GM12878 (cell line): ENCODE results near the gene MDN1. TPM values are rescaled to one million over a fixed set of nuclear protein-coding genes. Genes with fewer than 3 reads are reported as not detected.

Source experiments
- ATAC-seq: fragments of 200-7000 bp; cut with Tn5 transposase; 3 replicates; pipeline ENCODE4 v1.9.1; 2020; ENCODE audit warnings: mild to moderate bottlenecking, moderate library complexity
- BruUV-seq: library from RNA; stranded (reverse); fragments of 400-500 nt; replicated peaks from 2 replicates; lab custom pipeline; 2021; lab: Mats Ljungman, UMichigan
- CTCF ChIA-PET: fragments of 300-600 bp; sonication (Branson Sonifier 250); formaldehyde crosslinking; extraction: SDS; loops from one replicate; lab custom pipeline; 2021; ENCODE audit warnings: inconsistent platforms; lab: Yijun Ruan, JAX
- POLR2A ChIA-PET: fragments of 350-600 bp; formaldehyde crosslinking; extraction: SDS; loops from one replicate; lab custom pipeline; 2021; ENCODE audit warnings: inconsistent platforms; lab: Charles Lee
- RAD21 ChIA-PET: fragments of 300-600 bp; sonication (Branson Sonifier 250); formaldehyde crosslinking; loops from one replicate; lab custom pipeline; 2023; ENCODE audit warnings: antibody characterized with exemption; ENCODE audit not compliant: unreplicated experiment; lab: Charles Lee
- SMC1A ChIA-PET: fragments of 300-600 bp; sonication (Branson Sonifier 250); formaldehyde crosslinking; loops from one replicate; lab custom pipeline; 2023; ENCODE audit not compliant: unreplicated experiment, uncharacterized antibody; lab: Charles Lee
- DNase-seq: peaks from one replicate; pipeline ENCODE4 v3.0.0-alpha.2; 2011; ENCODE audit warnings: low read depth, low spot score
- FAIRE-seq: peaks from 3 replicates; lab custom pipeline; 2011; peaks lifted over from hg19 to GRCh38; lab: Jason Lieb, UNC
- H2AFZ ChIP-seq: 2 replicates; pipeline ENCODE4 v1.6.0; 2011; ENCODE audit warnings: low read depth, low read length, control low read depth; ENCODE audit not compliant: control insufficient read depth
- H3K27ac ChIP-seq: 2 replicates; pipeline ENCODE4 v1.5.1; 2011; ENCODE audit warnings: control low read depth; ENCODE audit not compliant: control insufficient read depth, insufficient read depth
- H3K27me3 ChIP-seq, 2 experiments: replicated peaks in 1 of 2; 2 replicates each; pipeline versions ENCODE4 v1.6.0 to v1.6.1; 2011; ENCODE audit warnings: low read length in 1 of 2; ENCODE audit not compliant: control insufficient read depth in 2 of 2, insufficient read depth in 2 of 2
- H3K36me3 ChIP-seq, 2 experiments: 2 replicates each; pipeline ENCODE4 v1.5.1; 2011; ENCODE audit warnings: low read length in 1 of 2; ENCODE audit not compliant: control insufficient read depth in 2 of 2, insufficient read depth in 2 of 2
- H3K4me1 ChIP-seq: 2 replicates; pipeline ENCODE4 v1.6.1; 2011; ENCODE audit warnings: mild to moderate bottlenecking, low read length, moderate library complexity, mixed read lengths; ENCODE audit not compliant: control insufficient read depth, insufficient read depth
- H3K4me2 ChIP-seq: 2 replicates; pipeline ENCODE4 v1.6.0; 2011; ENCODE audit warnings: control low read depth; ENCODE audit not compliant: control insufficient read depth, insufficient read depth
- H3K4me3 ChIP-seq: fragments of 200-600 bp; sonication (generic); 2 replicates; pipeline ENCODE4 v1.5.1; 2016
- H3K79me2 ChIP-seq: 2 replicates; pipeline ENCODE4 v1.6.0; 2011; ENCODE audit warnings: low read length; ENCODE audit not compliant: control insufficient read depth, insufficient read depth
- H3K9ac ChIP-seq: 2 replicates; pipeline ENCODE4 v1.8.0; 2011; ENCODE audit warnings: low read length, control low read depth, mixed read lengths; ENCODE audit not compliant: control insufficient read depth, insufficient read depth
- H3K9me3 ChIP-seq: replicated peaks from 3 replicates; pipeline ENCODE4 v1.5.1; 2011; ENCODE audit warnings: mild to moderate bottlenecking, low read length; ENCODE audit not compliant: control insufficient read depth, insufficient read depth
- H4K20me1 ChIP-seq: 2 replicates; pipeline ENCODE4 v1.6.0; 2011; ENCODE audit not compliant: control insufficient read depth, insufficient read depth
- BACH1 ChIP-seq: fragments of 450-650 bp; IDR thresholded peaks from 2 replicates; pipeline ENCODE4 v1.6.1; 2017; ENCODE audit warnings: mild to moderate bottlenecking, borderline replicate concordance
- CREB1 ChIP-seq: IDR thresholded peaks from 2 replicates; pipeline ENCODE4 v1.6.1; 2012; ENCODE audit warnings: low read depth, mild to moderate bottlenecking, inconsistent platforms
- EED ChIP-seq: sonication (generic); IDR thresholded peaks from 2 replicates; pipeline ENCODE4 v1.6.1; 2016; ENCODE audit warnings: antibody characterized with exemption, low read depth
- EGR1 ChIP-seq, 2 experiments: IDR thresholded peaks; 1 replicate in 1 of 2; 2 replicates in 1 of 2; pipeline ENCODE4 v1.6.1; 2011 to 2012; ENCODE audit warnings: low read depth in 2 of 2, low read length in 2 of 2, borderline replicate concordance in 1 of 2, mild to moderate bottlenecking in 1 of 2, moderate library complexity in 1 of 2
- EZH2 ChIP-seq: IDR thresholded peaks from 2 replicates; pipeline ENCODE4 v1.6.1; 2012; ENCODE audit warnings: low read depth, mild to moderate bottlenecking, control low read depth, inconsistent platforms, low read length, borderline replicate concordance; ENCODE audit not compliant: control insufficient read depth
- FOS ChIP-seq: IDR thresholded peaks from 3 replicates; pipeline ENCODE4 v1.6.1; 2011; ENCODE audit warnings: borderline replicate concordance; ENCODE audit not compliant: insufficient read length; ENCODE audit errors: extremely low read depth
- HDAC2 ChIP-seq: fragments of 200-600 bp; sonication (generic); IDR thresholded peaks from 2 replicates; pipeline ENCODE4 v1.6.1; 2017
- HDAC6 ChIP-seq: fragments of 200-600 bp; sonication (generic); IDR thresholded peaks from one replicate; pipeline ENCODE4 v1.8.0; 2017; ENCODE audit warnings: antibody characterized with exemption; ENCODE audit not compliant: unreplicated experiment
- KDM1A ChIP-seq: fragments of 200-600 bp; sonication (generic); IDR thresholded peaks from 2 replicates; pipeline ENCODE4 v1.6.1; 2016; ENCODE audit warnings: borderline replicate concordance
- LARP7 ChIP-seq: fragments of 450-650 bp; IDR thresholded peaks from 2 replicates; pipeline ENCODE4 v1.6.1; 2017; ENCODE audit warnings: mild to moderate bottlenecking
- MEF2A ChIP-seq: IDR thresholded peaks from 2 replicates; pipeline ENCODE4 v1.6.1; 2011; ENCODE audit warnings: low read depth, mild to moderate bottlenecking, low read length, moderate library complexity; ENCODE audit not compliant: insufficient read depth
- NR2C2 ChIP-seq: IDR thresholded peaks from 2 replicates; pipeline ENCODE4 v1.6.1; 2011; ENCODE audit warnings: borderline replicate concordance, low read depth; ENCODE audit not compliant: control insufficient read depth, insufficient read length
- PAX5 ChIP-seq: IDR thresholded peaks from 2 replicates; pipeline ENCODE4 v1.6.1; 2011; ENCODE audit warnings: low read depth, low read length, borderline replicate concordance
- POLR2AphosphoS2 ChIP-seq: IDR thresholded peaks from 2 replicates; pipeline ENCODE4 v1.6.1; 2011; ENCODE audit warnings: low read depth, mild to moderate bottlenecking, low read length, improper control_type of control experiment, moderate library complexity
- RAD21 ChIP-seq: IDR thresholded peaks from 2 replicates; pipeline ENCODE4 v1.6.1; 2011; ENCODE audit warnings: mild to moderate bottlenecking, low read depth, low read length, moderate library complexity; ENCODE audit not compliant: insufficient read depth
- SMAD5 ChIP-seq: IDR thresholded peaks from 2 replicates; pipeline ENCODE4 v1.6.1; 2016; ENCODE audit warnings: antibody characterized with exemption, low read depth
- SMARCA5 ChIP-seq: fragments of 450-650 bp; IDR thresholded peaks from 2 replicates; pipeline ENCODE4 v1.6.1; 2017; ENCODE audit warnings: mild to moderate bottlenecking
- WGBS: methylation state at CpG from one replicate; pipeline ENCODE4 v1.1.6; 2016; ENCODE audit warnings: low lambda C conversion rate; ENCODE audit not compliant: insufficient replicate concordance, insufficient coverage; ENCODE audit errors: missing lambda C conversion rate; 5-methylcytosine and 5-hydroxymethylcytosine counted together
- in situ Hi-C: fragments of 300-500 bp; cut with MboI; formaldehyde crosslinking; loops from 9 replicates; pipeline ENCODE4 v1.14.3; 2018; ENCODE audit warnings: mixed read lengths
- intact Hi-C: fragments of 100-400 bp; cut with micrococcal nuclease; formaldehyde crosslinking; loops from one replicate; pipeline ENCODE4 v1.14.2; 2022; ENCODE audit not compliant: unreplicated experiment
- polyA plus RNA-seq, 11 experiments: library from polyadenylated mRNA; depleted of rRNA in 4 of 11; unstranded in 6 of 11; stranded (reverse) in 5 of 11; fragments of >200 nt; fragmentation: Nextera tagmentation in 4 of 11; fragmentation: Illumina TruSeq in 1 of 11; extraction: Ambion mirVana in 4 of 11; extraction: Trizol in 1 of 11; gene quantifications; 1 replicate in 1 of 11; 2 replicates in 10 of 11; pipeline versions ENCODE4 v1.2.1 to v1.2.3, GENCODE V29; 2011 to 2016; ENCODE audit warnings: inconsistent platforms in 2 of 11, missing spikeins in 2 of 11, low read depth in 1 of 11
- total RNA-seq, 4 experiments: library from RNA; depleted of rRNA in 3 of 4; stranded (reverse); fragments of >200 nt in 3 of 4; fragmentation: Illumina TruSeq in 1 of 4; extraction: Trizol in 1 of 4; gene quantifications; 2 replicates each; pipeline versions ENCODE4 v1.2.1 to v1.2.3, GENCODE V29; 2013 to 2021
- TF ChIP-seq, protein P1 (sequence below): IDR thresholded peaks from 2 replicates; pipeline ENCODE4 v1.6.1; 2011; ENCODE audit warnings: low read depth, low read length, improper control_type of control experiment, borderline replicate concordance
- TF ChIP-seq, protein P2 (sequence below): fragments of 150-350 bp; IDR thresholded peaks from 2 replicates; pipeline ENCODE4 v1.6.1; 2016; ENCODE audit warnings: low read depth, low read length

MDN1 gene
- total and polyA plus RNA-seq, 10 of the 15 experiments (the other 5 are each of a cell fraction or from before 2014, with no cell fraction given): 14.3 to 50.1 (median 22.1) TPM

DNA sequence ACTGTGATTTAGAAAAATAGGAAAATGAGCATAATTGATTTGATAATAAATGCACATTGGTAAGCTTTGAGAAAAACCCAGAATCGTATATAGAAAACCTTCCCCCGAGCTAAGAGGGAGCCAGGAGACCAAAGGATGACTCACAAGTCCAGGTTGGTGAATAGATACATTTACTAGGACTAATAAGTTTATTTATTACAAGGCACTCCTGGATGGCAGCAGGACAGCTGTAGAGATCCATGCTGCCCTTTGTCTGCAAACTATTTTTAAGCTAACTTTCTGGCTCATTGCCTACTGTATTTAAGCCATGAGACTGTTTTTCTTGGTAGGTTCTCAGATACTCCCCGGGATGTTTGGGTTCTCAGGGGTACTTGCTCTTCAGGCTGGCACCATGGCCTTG is 23.5 kb upstream of the MDN1 start:
- 100% methylated on average over 3 of the region's 3 CpGs for WGBS
- Histone ChIP-seq H3K9me3 (no peaks in the 10 kb centered on the region), H4K20me1 (no peaks in the 10 kb centered on the region), H2AFZ (no peak overlapping the region), H3K4me1 (no peaks in the 10 kb centered on the region), H3K27me3 (no peaks in the 10 kb centered on the region), H3K4me2 (no peak overlapping the region), H3K4me3 (no peak overlapping the region), H3K79me2 (peaks cover 5% of the 10 kb centered on the region), H3K27ac (no peak overlapping the region)
- intact Hi-C loops (no loop called here), in situ Hi-C loops (no loop called here)
- ATAC-seq (no peak), FAIRE-seq (no peak), DNase-seq (no peak)
- BruUV-seq: no TSS peak
- ChIA-PET POLR2A (no interaction called here), CTCF (no interaction called here), RAD21 (no interaction called here)
- TF ChIP-seq BACH1: no peak
- no peak for TF ChIP-seq KDM1A
- TF ChIP-seq, protein P1, sequence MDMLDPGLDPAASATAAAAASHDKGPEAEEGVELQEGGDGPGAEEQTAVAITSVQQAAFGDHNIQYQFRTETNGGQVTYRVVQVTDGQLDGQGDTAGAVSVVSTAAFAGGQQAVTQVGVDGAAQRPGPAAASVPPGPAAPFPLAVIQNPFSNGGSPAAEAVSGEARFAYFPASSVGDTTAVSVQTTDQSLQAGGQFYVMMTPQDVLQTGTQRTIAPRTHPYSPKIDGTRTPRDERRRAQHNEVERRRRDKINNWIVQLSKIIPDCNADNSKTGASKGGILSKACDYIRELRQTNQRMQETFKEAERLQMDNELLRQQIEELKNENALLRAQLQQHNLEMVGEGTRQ: no peak
- no peak for TF ChIP-seq FOS
- no peak for TF ChIP-seq EGR1 (IDR thresholded peaks at IDR 0.05; ENCODE audit: borderline replicate concordance in 1 of 2, low read depth in 2 of 2, low read length in 2 of 2)
- no peak for TF ChIP-seq MEF2A
- no peak for TF ChIP-seq POLR2AphosphoS2
- TF ChIP-seq SMARCA5: no peak
- TF ChIP-seq EED: no peak
- no peak for TF ChIP-seq CREB1
- no peak for TF ChIP-seq HDAC2
- TF ChIP-seq LARP7: no peak
- no peak for TF ChIP-seq EZH2
- TF ChIP-seq HDAC6: no peak
- TF ChIP-seq PAX5: no peak
- TF ChIP-seq NR2C2: no peak
- no peak for TF ChIP-seq RAD21
- TF ChIP-seq, protein P2, sequence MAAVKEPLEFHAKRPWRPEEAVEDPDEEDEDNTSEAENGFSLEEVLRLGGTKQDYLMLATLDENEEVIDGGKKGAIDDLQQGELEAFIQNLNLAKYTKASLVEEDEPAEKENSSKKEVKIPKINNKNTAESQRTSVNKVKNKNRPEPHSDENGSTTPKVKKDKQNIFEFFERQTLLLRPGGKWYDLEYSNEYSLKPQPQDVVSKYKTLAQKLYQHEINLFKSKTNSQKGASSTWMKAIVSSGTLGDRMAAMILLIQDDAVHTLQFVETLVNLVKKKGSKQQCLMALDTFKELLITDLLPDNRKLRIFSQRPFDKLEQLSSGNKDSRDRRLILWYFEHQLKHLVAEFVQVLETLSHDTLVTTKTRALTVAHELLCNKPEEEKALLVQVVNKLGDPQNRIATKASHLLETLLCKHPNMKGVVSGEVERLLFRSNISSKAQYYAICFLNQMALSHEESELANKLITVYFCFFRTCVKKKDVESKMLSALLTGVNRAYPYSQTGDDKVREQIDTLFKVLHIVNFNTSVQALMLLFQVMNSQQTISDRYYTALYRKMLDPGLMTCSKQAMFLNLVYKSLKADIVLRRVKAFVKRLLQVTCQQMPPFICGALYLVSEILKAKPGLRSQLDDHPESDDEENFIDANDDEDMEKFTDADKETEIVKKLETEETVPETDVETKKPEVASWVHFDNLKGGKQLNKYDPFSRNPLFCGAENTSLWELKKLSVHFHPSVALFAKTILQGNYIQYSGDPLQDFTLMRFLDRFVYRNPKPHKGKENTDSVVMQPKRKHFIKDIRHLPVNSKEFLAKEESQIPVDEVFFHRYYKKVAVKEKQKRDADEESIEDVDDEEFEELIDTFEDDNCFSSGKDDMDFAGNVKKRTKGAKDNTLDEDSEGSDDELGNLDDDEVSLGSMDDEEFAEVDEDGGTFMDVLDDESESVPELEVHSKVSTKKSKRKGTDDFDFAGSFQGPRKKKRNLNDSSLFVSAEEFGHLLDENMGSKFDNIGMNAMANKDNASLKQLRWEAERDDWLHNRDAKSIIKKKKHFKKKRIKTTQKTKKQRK: no peak
- no peak for TF ChIP-seq SMAD5
- TF ChIP-seq, all 136 proteins: peak for 0
- Histone ChIP-seq H3K36me3 (no peaks in the 10 kb centered on the region; a peak in 1 of 4 replicates), H3K9ac (no peak overlapping the region)
- SMC1A ChIA-PET: no interaction called here
